BLaER1 treated with 17β-estradiol and CSF1 and Interleukin-3, amounts not matched to agents 10 nM and 100 nM (cell line): ENCODE measurements around the gene FAM78B.

Experiments
- H3K27ac ChIP-seq, 11 experiments: shearing (Covaris generic); formaldehyde crosslinking; 2 replicates each; pipeline ENCODE4 v1.8.1; 2022
- H3K27me3 ChIP-seq, 11 experiments: shearing (Covaris generic); formaldehyde crosslinking; 2 replicates each; pipeline ENCODE4 v1.8.1; 2022
- H3K36me3 ChIP-seq, 11 experiments: shearing (Covaris generic); formaldehyde crosslinking; 2 replicates each; pipeline ENCODE4 v1.8.1; 2022
- H3K4me1 ChIP-seq, 10 experiments: shearing (Covaris generic); formaldehyde crosslinking; 2 replicates each; pipeline ENCODE4 v1.8.1; 2022
- H3K4me2 ChIP-seq, 11 experiments: shearing (Covaris generic); formaldehyde crosslinking; 2 replicates each; pipeline ENCODE4 v1.8.1; 2022
- H3K4me3 ChIP-seq, 10 experiments: shearing (Covaris generic); formaldehyde crosslinking; 2 replicates each; pipeline ENCODE4 v1.8.1; 2022
- H3K9ac ChIP-seq, 11 experiments: shearing (Covaris generic); formaldehyde crosslinking; 2 replicates each; pipeline ENCODE4 v1.8.1; 2022
- H3K9me3 ChIP-seq, 11 experiments: shearing (Covaris generic); formaldehyde crosslinking; replicated peaks in 1 of 11; 2 replicates each; pipeline ENCODE4 v1.8.1; 2022
- H4K20me1 ChIP-seq, 11 experiments: shearing (Covaris generic); formaldehyde crosslinking; 2 replicates each; pipeline ENCODE4 v1.8.1; 2022
- Cebpa-rat ChIP-seq, 11 experiments: shearing (Covaris generic); IDR thresholded peaks; 2 replicates each; pipeline ENCODE4 v1.8.1; 2022

The FAM78B gene

GRCh38 chr1:166088572-166088955, 78.2 kb downstream of the FAM78B start:
- Histone ChIP-seq H4K20me1 (no peaks in the 10 kb centered on the region; a peak in 1 of 22 replicates), H3K4me2 (no peak overlapping the region), H3K27me3 (no peaks in the 10 kb centered on the region), H3K4me3 (no peak overlapping the region), H3K9ac (no peak overlapping the region), H3K36me3 (no peaks in the 10 kb centered on the region), H3K4me1 (peaks cover 4 to 11% (median 8%) of the 10 kb centered on the region in 10 experiments; a peak in 12 of 20 replicates), H3K9me3 (peaks cover 0 to 13% (median 0%) of the 10 kb centered on the region in 11 experiments; a peak in 3 of 22 replicates), H3K27ac (no peak overlapping the region)
- no peak for TF ChIP-seq Cebpa-rat (IDR thresholded peaks at IDR 0.05)

- Histone ChIP-seq H3K36me3 (no peaks in the 10 kb centered on the region), H3K27ac (no peak overlapping the region), H3K9ac (no peak overlapping the region), H4K20me1 (no peaks in the 10 kb centered on the region; a peak in 1 of 22 replicates), H3K4me3 (no peak overlapping the region), H3K9me3 (peaks cover 0 to 13% (median 0%) of the 10 kb centered on the region in 11 experiments; a peak in 3 of 22 replicates), H3K4me2 (no peak overlapping the region), H3K4me1 (peaks cover 4 to 11% (median 8%) of the 10 kb centered on the region in 10 experiments; a peak in 12 of 20 replicates), H3K27me3 (no peaks in the 10 kb centered on the region)
- TF ChIP-seq Cebpa-rat (IDR thresholded peaks at IDR 0.05) = no peak
Observed at GRCh38 chr1:166087734-166088571, 78.8 kb downstream of the FAM78B start.

GRCh38 chr1:166086113-166086883, 80.5 kb downstream of the FAM78B start:
- H3K27me3 ChIP-seq = no peaks in the 10 kb centered on the region
- H3K27ac ChIP-seq = no peak overlapping the region
- no peak overlapping the region for H3K4me3 ChIP-seq
- peaks cover 9 to 16% (median 13%) of the 10 kb centered on the region in 10 experiments for H3K4me1 ChIP-seq
- no peaks in the 10 kb centered on the region for H3K36me3 ChIP-seq
- H3K4me2 ChIP-seq = no peak overlapping the region
- no peak for TF ChIP-seq Cebpa-rat (IDR thresholded peaks at IDR 0.05)
- H3K9ac ChIP-seq = no peak overlapping the region
- H3K9me3 ChIP-seq = peaks cover 0 to 13% (median 0%) of the 10 kb centered on the region in 11 experiments; a peak in 3 of 22 replicates
- H4K20me1 ChIP-seq = no peaks in the 10 kb centered on the region; a peak in 1 of 22 replicates

- no peaks in the 10 kb centered on the region for H3K36me3 ChIP-seq
- TF ChIP-seq Cebpa-rat (IDR thresholded peaks at IDR 0.05) = no peak
- no peak overlapping the region for H3K9ac ChIP-seq
- H3K27ac ChIP-seq = no peak overlapping the region
- no peaks in the 10 kb centered on the region for H3K9me3 ChIP-seq
- no peak overlapping the region for H3K4me2 ChIP-seq
- no peaks in the 10 kb centered on the region; a peak in 1 of 22 replicates for H4K20me1 ChIP-seq
- no peaks in the 10 kb centered on the region for H3K27me3 ChIP-seq
- H3K4me1 ChIP-seq = peaks cover 17 to 23% (median 20%) of the 10 kb centered on the region in 10 experiments
- no peak overlapping the region for H3K4me3 ChIP-seq
Observed at GRCh38 chr1:166084613-166085012, 82.2 kb downstream of the FAM78B start.

GRCh38 chr1:166083887-166084286, 82.9 kb downstream of the FAM78B start:
- Histone ChIP-seq H3K36me3 (no peaks in the 10 kb centered on the region), H3K4me3 (no peak overlapping the region), H3K27ac (no peak overlapping the region), H3K4me1 (peaks cover 16 to 23% (median 18%) of the 10 kb centered on the region in 10 experiments), H3K9me3 (no peaks in the 10 kb centered on the region), H3K9ac (no peak overlapping the region), H3K4me2 (no peak overlapping the region), H3K27me3 (no peaks in the 10 kb centered on the region), H4K20me1 (no peaks in the 10 kb centered on the region; a peak in 1 of 22 replicates)
- no peak for TF ChIP-seq Cebpa-rat (IDR thresholded peaks at IDR 0.05)

GRCh38 chr1:166082601-166083000, 84.2 kb downstream of the FAM78B start:
- H3K9ac ChIP-seq = no peak overlapping the region
- TF ChIP-seq Cebpa-rat (IDR thresholded peaks at IDR 0.05) = no peak
- H3K4me2 ChIP-seq = no peak overlapping the region
- peaks cover 16 to 23% (median 18%) of the 10 kb centered on the region in 10 experiments for H3K4me1 ChIP-seq
- H3K36me3 ChIP-seq = no peaks in the 10 kb centered on the region
- H4K20me1 ChIP-seq = no peaks in the 10 kb centered on the region; a peak in 1 of 22 replicates
- H3K27ac ChIP-seq = no peak overlapping the region
- no peaks in the 10 kb centered on the region for H3K9me3 ChIP-seq
- no peak overlapping the region for H3K4me3 ChIP-seq
- no peaks in the 10 kb centered on the region for H3K27me3 ChIP-seq

- Histone ChIP-seq H3K9me3 (no peaks in the 10 kb centered on the region), H3K27ac (peak overlapping the region in 8 of 11 experiments; percentile 18 to 63 (median 54); a peak in 15 of 22 replicates), H3K4me1 (peaks cover 16 to 27% (median 18%) of the 10 kb centered on the region in 10 experiments), H3K9ac (peak overlapping the region in 7 of 11 experiments; percentile 33 to 48 (median 38); a peak in 9 of 22 replicates), H3K27me3 (no peaks in the 10 kb centered on the region), H4K20me1 (no peaks in the 10 kb centered on the region; a peak in 1 of 22 replicates), H3K4me3 (peak overlapping the region in 5 of 10 experiments; percentile 10 to 29 (median 26); a peak in 2 of 20 replicates), H3K4me2 (peak overlapping the region; percentile 67 to 86 (median 78)), H3K36me3 (no peaks in the 10 kb centered on the region)
- TF ChIP-seq Cebpa-rat (IDR thresholded peaks at IDR 0.05) = no peak
Observed at GRCh38 chr1:166080967-166081870, 85.6 kb downstream of the FAM78B start.

GRCh38 chr1:166080277-166080966, 86.4 kb downstream of the FAM78B start:
- Histone ChIP-seq H3K27ac (peak overlapping the region in 7 of 11 experiments; percentile 42 to 63 (median 54); a peak in 14 of 22 replicates), H3K9ac (peak overlapping the region in 6 of 11 experiments; percentile 33 to 48 (median 38); a peak in 9 of 22 replicates), H3K4me2 (peak overlapping the region; percentile 67 to 86 (median 78)), H3K36me3 (no peaks in the 10 kb centered on the region), H4K20me1 (no peaks in the 10 kb centered on the region; a peak in 1 of 22 replicates), H3K4me1 (peaks cover 16 to 27% (median 18%) of the 10 kb centered on the region in 10 experiments), H3K4me3 (peak overlapping the region in 5 of 10 experiments; percentile 10 to 29 (median 26); a peak in 2 of 20 replicates), H3K9me3 (no peaks in the 10 kb centered on the region), H3K27me3 (no peaks in the 10 kb centered on the region)
- no peak for TF ChIP-seq Cebpa-rat (IDR thresholded peaks at IDR 0.05)
